Measurements from ENCODE around the gene COL4A6.

- TF ChIP-seq CTCF (conservative IDR thresholded peaks at IDR 0.05; ENCODE audit: low read length) (no peak), EZH2phosphoT487 (IDR thresholded peaks at IDR 0.05; ENCODE audit: borderline replicate concordance, low read depth, low read length) (no peak)
These were observed 121.8 kb downstream of the COL4A6 start for GRCh38 chrX:108316456-108316855.

All from OCI-LY7 (cell line).